Mucosa of descending colon (tissue), 3 donors: ENCODE data around the gene RSPH9. TPM values are rescaled to one million over a fixed set of nuclear protein-coding genes. Genes with fewer than 3 reads are reported as not detected.
"Not testable (repeated sequence)": the region's sequence is repeated elsewhere in the genome, so short reads cannot be mapped to it uniquely, and the experiment has no call there.

Experiments used
- ATAC-seq: fragments of 200-7000 bp; cut with Tn5 transposase; one replicate; pipeline ENCODE4 v1.9.1; 2020; ENCODE audit warnings: mild to moderate bottlenecking, moderate library complexity
- DNase-seq, 3 donors: peaks; one replicate each; pipeline ENCODE4 v3.0.0-alpha.2; 2020
- H3K36me3 ChIP-seq: fragments of 200-600 bp; one replicate; pipeline ENCODE4 v1.8.0; 2021; ENCODE audit warnings: low read depth, mild to moderate bottlenecking
- H3K4me1 ChIP-seq: fragments of 200-600 bp; one replicate; pipeline ENCODE4 v1.8.0; 2021; ENCODE audit warnings: low read depth, mild to moderate bottlenecking
- H3K4me3 ChIP-seq: fragments of 200-600 bp; one replicate; pipeline ENCODE4 v1.8.0; 2021; ENCODE audit warnings: mild to moderate bottlenecking
- H3K9me3 ChIP-seq: fragments of 200-600 bp; one replicate; pipeline ENCODE4 v1.8.0; 2021; ENCODE audit warnings: mild to moderate bottlenecking
- intact Hi-C, 2 donors: fragments of 100-400 bp; cut with DNase I in 1 of 2; cut with micrococcal nuclease in 1 of 2; formaldehyde crosslinking; loops; one replicate each; pipeline versions ENCODE4 v1.11.0 to v1.11.1; 2022; cut with DNase I, micrococcal nuclease
- total RNA-seq, 3 donors: library from RNA; stranded (reverse); fragmentation: NEBNext Ultra II Directional in 2 of 3; extraction: Animal tissue kit (Norgen Biotek cat#: 25700) in 2 of 3; gene quantifications; one replicate each; pipeline versions ENCODE4 v1.2.1 to v1.2.4, GENCODE V29; 2021 to 2023
- TF ChIP-seq, protein P1 (sequence below): fragments of 200-600 bp; IDR thresholded peaks from one replicate; pipeline ENCODE4 v1.8.0; 2022; ENCODE audit warnings: antibody characterized with exemption, mild to moderate bottlenecking
- donor health status: DM: no; HTN: no; CAD: no; lungs with moderate emphysema.
- donor health status: DM: no; HTN: no; CAD: no.
- donor health status: DM: no; HTN: yes; CAD: no.

RSPH9 gene
- total RNA-seq, 3 donors from 2014 or later = 0.12 TPM; not detected in 2

DNA sequence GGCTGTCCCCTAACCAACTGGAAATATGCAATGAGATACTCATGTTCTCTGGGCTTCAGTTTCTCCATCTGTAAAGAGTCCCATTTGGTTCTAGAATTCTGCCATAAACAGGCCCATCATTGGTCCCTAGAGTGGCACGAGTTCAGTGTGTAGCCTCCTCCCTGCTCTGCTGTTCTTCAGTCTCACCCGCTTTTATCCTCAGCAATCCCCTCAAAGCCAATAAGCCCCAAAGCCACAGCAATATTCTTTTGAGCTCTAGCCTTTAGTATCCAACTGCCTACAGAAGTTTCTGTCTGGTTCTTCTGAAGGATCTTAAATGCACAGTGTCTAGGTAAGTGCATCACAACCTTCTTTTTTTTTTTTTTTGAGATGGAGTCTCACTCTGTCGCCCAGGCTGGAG, 52.6 kb downstream of the RSPH9 start:
- Histone ChIP-seq H3K4me3 (no peak overlapping the region), H3K4me1 (peaks cover 33% of the 10 kb centered on the region), H3K9me3 (no peaks in the 10 kb centered on the region), H3K36me3 (no peaks in the 10 kb centered on the region)
- DNase-seq (no peak), ATAC-seq (no peak)
- TF ChIP-seq, protein P1, sequence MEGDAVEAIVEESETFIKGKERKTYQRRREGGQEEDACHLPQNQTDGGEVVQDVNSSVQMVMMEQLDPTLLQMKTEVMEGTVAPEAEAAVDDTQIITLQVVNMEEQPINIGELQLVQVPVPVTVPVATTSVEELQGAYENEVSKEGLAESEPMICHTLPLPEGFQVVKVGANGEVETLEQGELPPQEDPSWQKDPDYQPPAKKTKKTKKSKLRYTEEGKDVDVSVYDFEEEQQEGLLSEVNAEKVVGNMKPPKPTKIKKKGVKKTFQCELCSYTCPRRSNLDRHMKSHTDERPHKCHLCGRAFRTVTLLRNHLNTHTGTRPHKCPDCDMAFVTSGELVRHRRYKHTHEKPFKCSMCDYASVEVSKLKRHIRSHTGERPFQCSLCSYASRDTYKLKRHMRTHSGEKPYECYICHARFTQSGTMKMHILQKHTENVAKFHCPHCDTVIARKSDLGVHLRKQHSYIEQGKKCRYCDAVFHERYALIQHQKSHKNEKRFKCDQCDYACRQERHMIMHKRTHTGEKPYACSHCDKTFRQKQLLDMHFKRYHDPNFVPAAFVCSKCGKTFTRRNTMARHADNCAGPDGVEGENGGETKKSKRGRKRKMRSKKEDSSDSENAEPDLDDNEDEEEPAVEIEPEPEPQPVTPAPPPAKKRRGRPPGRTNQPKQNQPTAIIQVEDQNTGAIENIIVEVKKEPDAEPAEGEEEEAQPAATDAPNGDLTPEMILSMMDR = no peak
- intact Hi-C loops = no loop called here

DNA sequence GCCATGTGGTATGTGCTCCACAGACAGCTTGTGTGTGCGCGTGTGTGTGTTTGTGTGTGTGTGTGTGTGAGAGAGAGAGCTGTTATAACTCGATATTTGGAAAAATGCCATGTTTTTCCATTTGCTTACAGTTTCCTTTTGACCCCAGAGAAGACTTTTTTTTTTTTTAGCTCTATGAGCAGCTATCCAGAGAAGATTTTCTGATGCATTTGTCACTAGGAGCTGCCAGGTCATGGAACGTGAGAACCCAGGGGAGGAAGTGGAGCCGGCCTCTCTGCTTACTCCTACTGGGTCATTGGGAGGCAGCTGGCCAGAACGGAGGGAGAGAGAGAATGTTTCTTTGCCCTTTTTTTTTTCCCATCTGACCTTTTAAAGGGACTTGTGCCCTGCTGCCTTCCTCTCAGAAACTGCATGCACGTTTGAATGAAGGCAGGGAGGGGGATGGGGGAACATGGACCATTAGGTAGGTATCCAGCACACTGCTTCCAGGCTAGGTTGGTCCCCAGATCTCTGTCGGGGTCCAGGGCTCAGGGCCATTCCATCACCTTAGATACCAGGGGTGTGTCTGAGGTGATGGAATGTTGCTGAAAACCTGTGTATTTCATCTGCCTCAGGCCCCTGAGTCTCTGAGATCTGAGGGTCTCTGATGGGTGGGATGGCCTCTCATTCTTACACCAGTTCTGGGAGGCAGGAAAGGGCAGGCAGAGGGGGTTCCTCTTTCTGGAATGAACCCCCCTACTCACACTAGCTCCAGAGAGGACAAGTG, 53.9 kb downstream of the RSPH9 start:
- no peak for ATAC-seq
- Histone ChIP-seq H3K4me1 (peaks cover 44% of the 10 kb centered on the region), H3K36me3 (no peaks in the 10 kb centered on the region), H3K4me3 (no peak overlapping the region), H3K9me3 (no peaks in the 10 kb centered on the region)
- peak in 1 of 3 donors; percentile 59 for DNase-seq
- TF ChIP-seq, protein P1 = no peak
- intact Hi-C loops = no loop called here

DNA sequence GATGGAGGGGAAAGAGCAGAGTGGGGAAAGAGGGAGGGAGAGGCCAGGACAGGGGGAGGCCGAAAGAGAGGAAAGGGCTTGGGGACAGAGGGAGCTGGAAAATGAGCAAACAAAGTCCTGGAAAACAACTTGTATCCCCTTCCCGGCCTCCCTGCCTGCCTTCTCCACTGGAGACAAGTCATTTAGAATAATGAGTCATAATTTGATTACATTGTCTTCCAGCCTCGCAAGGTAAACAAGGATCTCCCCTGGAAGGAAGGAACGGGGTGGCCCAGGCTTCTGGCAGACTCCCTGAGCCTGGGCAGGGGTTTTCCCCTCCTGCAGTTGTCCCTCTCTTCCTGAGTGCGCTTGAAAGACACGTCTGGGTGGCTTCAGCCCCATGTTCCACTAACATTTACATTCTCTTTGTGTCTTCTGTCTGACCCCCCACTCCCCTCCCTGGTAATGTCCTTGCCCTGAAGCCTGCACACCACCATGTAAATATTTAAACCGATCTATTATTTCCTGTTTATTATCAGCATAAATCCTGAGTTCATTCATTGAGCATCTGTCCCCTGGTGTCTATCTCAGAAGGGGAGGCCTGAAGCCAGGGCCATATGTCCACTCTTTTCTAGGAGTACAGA, 54.8 kb downstream of the RSPH9 start:
- intact Hi-C loops = no loop called here
- ATAC-seq (peak; percentile 56), DNase-seq (peak; percentile 56 to 67 (median 67))
- H3K4me1 ChIP-seq = peaks cover 52% of the 10 kb centered on the region
- no peak overlapping the region for H3K4me3 ChIP-seq
- H3K36me3 ChIP-seq = no peaks in the 10 kb centered on the region
- H3K9me3 ChIP-seq = no peaks in the 10 kb centered on the region
- TF ChIP-seq, protein P1 = no peak

DNA sequence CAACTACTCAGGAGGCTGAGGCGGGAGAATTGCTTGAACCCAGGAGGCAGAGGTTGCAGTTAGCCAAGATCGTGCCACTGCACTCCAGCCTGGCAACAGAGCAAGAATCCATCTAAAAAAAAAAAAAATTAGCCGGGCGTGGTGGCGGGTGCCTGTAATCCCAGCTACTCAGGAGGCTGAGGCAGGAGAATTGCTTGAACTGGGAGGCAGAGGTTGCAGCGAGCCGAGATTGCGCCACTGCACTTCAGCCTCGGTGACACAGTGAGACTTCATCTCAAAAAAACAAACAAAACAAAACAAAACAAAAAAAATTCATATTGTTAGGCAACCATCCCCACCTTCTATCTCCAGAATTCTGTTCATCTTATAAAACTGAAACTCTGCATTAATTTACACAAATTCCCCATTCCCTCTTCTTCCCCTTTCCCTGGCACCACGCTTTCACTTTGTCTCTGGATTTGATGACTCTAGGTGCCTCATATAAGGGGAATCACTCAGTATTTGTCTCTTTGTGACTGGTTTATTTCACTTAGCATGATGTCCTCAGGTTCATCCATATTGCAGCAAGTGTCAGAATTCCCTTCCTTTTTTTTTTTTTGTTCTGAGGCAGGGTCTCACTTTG, 56.2 kb downstream of the RSPH9 start:
- H3K9me3 ChIP-seq, intact Hi-C loops, H3K4me3 ChIP-seq, DNase-seq, ATAC-seq, H3K36me3 ChIP-seq: not testable (repeated sequence)
- peaks cover 53% of the 10 kb centered on the region for H3K4me1 ChIP-seq

DNA sequence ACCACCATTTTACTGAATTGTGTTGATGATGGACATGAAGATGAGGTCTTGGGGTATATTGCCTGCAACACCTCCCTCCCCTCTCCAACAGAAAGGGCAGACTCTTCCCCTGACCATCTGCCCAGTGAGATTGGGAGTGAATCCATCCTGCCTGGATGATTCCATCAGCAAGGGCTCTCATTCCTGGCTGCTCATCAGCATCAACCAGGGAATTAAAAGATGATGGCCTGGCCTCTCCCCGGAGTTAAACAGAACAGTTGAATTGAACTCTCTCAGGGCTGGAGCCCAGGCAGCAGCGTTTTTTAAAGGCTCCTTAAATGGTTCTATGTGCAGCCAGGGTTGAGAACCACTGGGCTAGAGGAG, 57.3 kb downstream of the RSPH9 start:
- H3K4me3 ChIP-seq = no peak overlapping the region
- H3K9me3 ChIP-seq = no peaks in the 10 kb centered on the region
- H3K4me1 ChIP-seq = peaks cover 52% of the 10 kb centered on the region
- no peaks in the 10 kb centered on the region for H3K36me3 ChIP-seq
- TF ChIP-seq, protein P1 = no peak
- intact Hi-C loops = no loop called here
- ATAC-seq (no peak), DNase-seq (no peak)
